GM12864 (cell line): ENCODE data around the gene ZFAND5.

ENCODE experiments used
- DNase-seq: peaks from one replicate; pipeline ENCODE4 v3.0.0-alpha.2; 2011; ENCODE audit warnings: low read depth
- H3K4me3 ChIP-seq: 2 replicates; pipeline ENCODE4 v1.5.1; 2011; ENCODE audit warnings: mild to moderate bottlenecking, low read depth, low read length, control low read depth
- TF ChIP-seq, protein P1 (sequence below): IDR thresholded peaks from 2 replicates; pipeline ENCODE4 v1.5.1; 2011; ENCODE audit warnings: low read depth, mild to moderate bottlenecking, moderate library complexity, low read length, control low read depth, inconsistent platforms; ENCODE audit errors: missing control alignments

ZFAND5 gene

GRCh38 chr9:72349911-72350310 lies 15.1 kb downstream of the ZFAND5 start:
- H3K4me3 ChIP-seq: no peak overlapping the region
- TF ChIP-seq, protein P1, sequence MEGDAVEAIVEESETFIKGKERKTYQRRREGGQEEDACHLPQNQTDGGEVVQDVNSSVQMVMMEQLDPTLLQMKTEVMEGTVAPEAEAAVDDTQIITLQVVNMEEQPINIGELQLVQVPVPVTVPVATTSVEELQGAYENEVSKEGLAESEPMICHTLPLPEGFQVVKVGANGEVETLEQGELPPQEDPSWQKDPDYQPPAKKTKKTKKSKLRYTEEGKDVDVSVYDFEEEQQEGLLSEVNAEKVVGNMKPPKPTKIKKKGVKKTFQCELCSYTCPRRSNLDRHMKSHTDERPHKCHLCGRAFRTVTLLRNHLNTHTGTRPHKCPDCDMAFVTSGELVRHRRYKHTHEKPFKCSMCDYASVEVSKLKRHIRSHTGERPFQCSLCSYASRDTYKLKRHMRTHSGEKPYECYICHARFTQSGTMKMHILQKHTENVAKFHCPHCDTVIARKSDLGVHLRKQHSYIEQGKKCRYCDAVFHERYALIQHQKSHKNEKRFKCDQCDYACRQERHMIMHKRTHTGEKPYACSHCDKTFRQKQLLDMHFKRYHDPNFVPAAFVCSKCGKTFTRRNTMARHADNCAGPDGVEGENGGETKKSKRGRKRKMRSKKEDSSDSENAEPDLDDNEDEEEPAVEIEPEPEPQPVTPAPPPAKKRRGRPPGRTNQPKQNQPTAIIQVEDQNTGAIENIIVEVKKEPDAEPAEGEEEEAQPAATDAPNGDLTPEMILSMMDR: no peak
- no peak for DNase-seq

DNA sequence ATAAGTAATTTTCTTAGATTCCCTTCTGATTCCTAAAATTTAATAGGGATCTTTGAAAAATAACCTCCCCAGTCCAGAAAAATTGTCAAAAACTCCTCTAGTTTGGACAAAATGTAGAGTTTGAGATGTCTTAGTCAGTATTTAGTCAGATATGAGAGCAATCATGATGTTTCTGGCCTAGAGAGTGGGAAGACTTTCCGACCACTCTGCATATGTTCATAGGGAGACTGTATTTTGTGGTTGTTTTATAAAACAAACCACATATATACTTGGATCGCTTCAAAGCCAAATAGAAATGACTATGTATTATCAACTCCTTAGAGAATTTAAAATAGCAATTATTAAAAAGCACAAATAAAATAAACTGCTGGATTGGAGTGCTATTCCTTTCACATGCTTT lies 15.8 kb downstream of the ZFAND5 start:
- no peak for DNase-seq
- TF ChIP-seq, protein P1: no peak
- no peak overlapping the region for H3K4me3 ChIP-seq

DNA sequence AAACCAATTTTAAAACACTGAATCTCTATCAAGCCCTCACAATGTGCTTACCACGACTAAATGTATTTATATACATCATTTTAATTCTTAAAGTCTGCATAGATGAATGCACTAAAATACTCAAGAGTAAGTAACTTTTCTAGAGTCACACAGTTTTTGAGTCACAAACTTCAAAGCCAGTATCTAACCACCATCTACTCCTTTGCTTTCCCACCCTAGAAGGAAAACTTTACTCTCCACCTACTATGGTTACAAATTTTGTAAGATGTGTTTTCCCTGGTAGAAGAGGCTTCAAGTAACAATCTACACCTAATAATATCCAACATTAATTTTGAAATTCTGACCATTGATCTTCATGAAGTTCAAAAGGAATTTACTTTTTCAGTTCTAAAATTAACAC lies 18.7 kb downstream of the ZFAND5 start:
- TF ChIP-seq, protein P1: no peak
- DNase-seq: no peak
- H3K4me3 ChIP-seq: no peak overlapping the region

DNA sequence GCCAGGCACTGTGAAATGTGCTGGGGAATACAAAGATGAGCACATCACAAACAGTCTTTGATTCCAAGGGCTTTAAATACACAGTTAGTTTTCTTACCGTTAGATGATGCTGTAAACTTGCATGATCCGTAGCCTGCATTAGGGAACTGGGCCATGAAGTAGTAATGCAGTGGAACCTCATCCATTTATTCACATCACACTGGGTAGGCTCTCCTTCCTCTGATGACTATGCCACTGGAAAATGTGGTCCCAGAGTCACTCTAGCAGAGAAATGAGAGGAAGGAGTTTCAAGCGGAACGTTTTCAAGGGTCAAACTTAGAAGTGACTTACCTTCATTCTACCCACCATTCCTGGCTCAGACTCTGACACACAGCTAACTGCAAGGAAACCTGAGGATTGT lies 26.4 kb downstream of the ZFAND5 start:
- no peak overlapping the region for H3K4me3 ChIP-seq
- DNase-seq: no peak
- TF ChIP-seq, protein P1: no peak

- TF ChIP-seq, protein P1: no peak
- no peak for DNase-seq
- H3K4me3 ChIP-seq: no peak overlapping the region
These were observed 27.7 kb downstream of the ZFAND5 start for GRCh38 chr9:72337286-72337685.

GRCh38 chr9:72334658-72335337 lies 30.2 kb downstream of the ZFAND5 start:
- TF ChIP-seq, protein P1: no peak
- no peak overlapping the region for H3K4me3 ChIP-seq
- DNase-seq: no peak

- TF ChIP-seq, protein P1: peak; percentile 29
- no peak overlapping the region for H3K4me3 ChIP-seq
- no peak for DNase-seq
These were observed 31.3 kb downstream of the ZFAND5 start for GRCh38 chr9:72333709-72334108.
